Measurements from ENCODE around the gene SLC17A7. TPM values are rescaled to one million over a fixed set of nuclear protein-coding genes. Genes with fewer than 3 reads are reported as not detected.

Gene SLC17A7
- total and polyA plus RNA-seq, 9 of the 15 experiments (the other 6 are each of a cell fraction or from before 2014, with no cell fraction given) = 1.1 to 15.7 (median 2.4) TPM

GRCh38 chr19:49403404-49404187, 37.7 kb downstream of the SLC17A7 start (continued):
- TF ChIP-seq RERE (CRISPR knock-in tag; IDR thresholded peaks at IDR 0.05; ENCODE audit: borderline replicate concordance) = no peak
- no peak for TF ChIP-seq PTBP1 (IDR thresholded peaks at IDR 0.05; ENCODE audit: low read depth, low read length)
- TF ChIP-seq ZBTB9 (CRISPR knock-in tag; IDR thresholded peaks at IDR 0.05) = no peak
- TF ChIP-seq RNF219 (CRISPR knock-in tag; IDR thresholded peaks at IDR 0.05) = no peak
- peak; percentile 52; the same call in 1 of the 2 replicates for TF ChIP-seq MEF2A (IDR thresholded peaks at IDR 0.05; ENCODE audit: control insufficient read depth, low read depth, low read length)
- TF ChIP-seq ZNF449 (CRISPR knock-in tag; IDR thresholded peaks at IDR 0.05) = no peak
- TF ChIP-seq HDAC2 (IDR thresholded peaks at IDR 0.05) = no peak
- TF ChIP-seq TSC22D4 (tag; IDR thresholded peaks at IDR 0.05) = no peak
- no peak for TF ChIP-seq CREM (IDR thresholded peaks at IDR 0.05; ENCODE audit: low read depth)
- no peak for TF ChIP-seq ESRRB (CRISPR knock-in tag; IDR thresholded peaks at IDR 0.05; ENCODE audit: borderline replicate concordance)
- TF ChIP-seq ZNF77 (CRISPR knock-in tag; IDR thresholded peaks at IDR 0.05) = no peak
- TF ChIP-seq ZNF395 (CRISPR knock-in tag; IDR thresholded peaks at IDR 0.05) = no peak
- TF ChIP-seq GTF2E2 (tag; IDR thresholded peaks at IDR 0.05) = no peak
